Kidney glomerular epithelial cell (primary cell): ENCODE measurements around the gene ADGRG7.
"Not testable (repeated sequence)": the region's sequence is repeated elsewhere in the genome, so short reads cannot be mapped to it uniquely, and the experiment has no call there.

ENCODE experiments used
- DNase-seq: peaks from one replicate; lab custom pipeline; 2025; lab: John Stamatoyannopoulos, UW

The ADGRG7 gene

GRCh38 chr3:100647657-100648056 is 38.3 kb downstream of the ADGRG7 start:
- no peak for DNase-seq

GRCh38 chr3:100650651-100651619 is 41.5 kb downstream of the ADGRG7 start:
- peak; percentile 14 for DNase-seq

GRCh38 chr3:100653604-100654294 is 44.3 kb downstream of the ADGRG7 start:
- DNase-seq: no peak

- no peak for DNase-seq
Measured at GRCh38 chr3:100656945-100657344, 47.5 kb downstream of the ADGRG7 start.

GRCh38 chr3:100661294-100661693 is 51.9 kb downstream of the ADGRG7 start:
- not testable (repeated sequence) for DNase-seq

GRCh38 chr3:100662113-100662823 is 52.9 kb downstream of the ADGRG7 start:
- no peak for DNase-seq

- no peak for DNase-seq
Measured at GRCh38 chr3:100665230-100665629, 55.8 kb downstream of the ADGRG7 start.

- not testable (repeated sequence) for DNase-seq
Measured at GRCh38 chr3:100666699-100667098, 57.3 kb downstream of the ADGRG7 start.

GRCh38 chr3:100667316-100667715 is 57.9 kb downstream of the ADGRG7 start:
- not testable (repeated sequence) for DNase-seq

- not testable (repeated sequence) for DNase-seq
Measured at GRCh38 chr3:100670995-100671394, 61.6 kb downstream of the ADGRG7 start.

GRCh38 chr3:100681496-100681895 is 72.1 kb downstream of the ADGRG7 start:
- DNase-seq: no peak

GRCh38 chr3:100682056-100682853 is 72.9 kb downstream of the ADGRG7 start:
- DNase-seq: no peak

GRCh38 chr3:100682854-100683760 is 73.7 kb downstream of the ADGRG7 start:
- DNase-seq: no peak

- no peak for DNase-seq
Measured at GRCh38 chr3:100693225-100693624, 83.8 kb downstream of the ADGRG7 start.

GRCh38 chr3:100695696-100696095 is 86.3 kb downstream of the ADGRG7 start:
- DNase-seq: no peak

- no peak for DNase-seq
Measured at GRCh38 chr3:100696161-100696560, 86.8 kb downstream of the ADGRG7 start.

GRCh38 chr3:100697172-100697571 is 87.8 kb downstream of the ADGRG7 start:
- no peak for DNase-seq

GRCh38 chr3:100697723-100698285 is 88.4 kb downstream of the ADGRG7 start:
- no peak for DNase-seq

GRCh38 chr3:100698736-100699135 is 89.3 kb downstream of the ADGRG7 start:
- no peak for DNase-seq

GRCh38 chr3:100700708-100701107 is 91.3 kb downstream of the ADGRG7 start:
- no peak for DNase-seq
